NCI-H748 (cell line): ENCODE data around the gene TRAK1.
A peak's percentile ranks its signal among the peaks of the same experiment; 100 is the strongest.

ENCODE experiments used
- DNase-seq: peaks from one replicate; lab custom pipeline; 2025; ENCODE audit not compliant: unreplicated experiment; lab: John Stamatoyannopoulos, UW

The TRAK1 gene

GRCh38 chr3:42175386-42176240, 84.5 kb downstream of the TRAK1 start:
- DNase-seq = peak; percentile 1

GRCh38 chr3:42176242-42177034, 85.3 kb downstream of the TRAK1 start:
- no peak for DNase-seq

GRCh38 chr3:42177068-42177800, 86.1 kb downstream of the TRAK1 start:
- no peak for DNase-seq

- no peak for DNase-seq
These were observed 86.6 kb downstream of the TRAK1 start for GRCh38 chr3:42177801-42178150.

- DNase-seq = no peak
These were observed 88.1 kb downstream of the TRAK1 start for GRCh38 chr3:42179110-42179725.

GRCh38 chr3:42180901-42181300, 89.7 kb downstream of the TRAK1 start:
- no peak for DNase-seq

GRCh38 chr3:42182555-42182954, 91.4 kb downstream of the TRAK1 start:
- DNase-seq = no peak

GRCh38 chr3:42183991-42184632, 93.0 kb downstream of the TRAK1 start:
- no peak for DNase-seq

- DNase-seq = no peak
These were observed 93.7 kb downstream of the TRAK1 start for GRCh38 chr3:42184651-42185443.

- no peak for DNase-seq
These were observed 96.8 kb downstream of the TRAK1 start for GRCh38 chr3:42187936-42188335.

GRCh38 chr3:42188376-42188775, 97.2 kb downstream of the TRAK1 start:
- DNase-seq = no peak

- no peak for DNase-seq
These were observed 97.9 kb downstream of the TRAK1 start for GRCh38 chr3:42189001-42189460.

- DNase-seq = no peak
These were observed 98.6 kb downstream of the TRAK1 start for GRCh38 chr3:42189736-42190135.

- DNase-seq = peak; percentile 43
These were observed 99.7 kb downstream of the TRAK1 start for GRCh38 chr3:42190701-42191442.

GRCh38 chr3:42191443-42191747, 100.2 kb downstream of the TRAK1 start:
- DNase-seq = no peak

- DNase-seq = no peak
These were observed 101.4 kb downstream of the TRAK1 start for GRCh38 chr3:42192334-42193200.

GRCh38 chr3:42194943-42195510, 103.9 kb downstream of the TRAK1 start:
- DNase-seq = no peak

GRCh38 chr3:42195879-42196330, 104.7 kb downstream of the TRAK1 start:
- DNase-seq = no peak
